H1 (cell line): ENCODE results near the gene ELL. TPM values are rescaled to one million over a fixed set of nuclear protein-coding genes. Genes with fewer than 3 reads are reported as not detected.

ENCODE experiments used
- CTCF ChIA-PET: fragments of 300-600 bp; sonication (Branson Sonifier 250); formaldehyde crosslinking; loops from one replicate; lab custom pipeline; 2021; ENCODE audit not compliant: partially characterized antibody; lab: Charles Lee
- POLR2A ChIA-PET: fragments of 300-600 bp; sonication (Branson Sonifier 250); formaldehyde crosslinking; loops from one replicate; lab custom pipeline; 2021; ENCODE audit warnings: inconsistent platforms; ENCODE audit not compliant: partially characterized antibody; lab: Charles Lee
- DNase-seq, 2 experiments: peaks; one replicate each; pipeline versions ENCODE4 v3.0.0 to v3.0.0-alpha.2; 2010 to 2022; ENCODE audit warnings: low spot score in 2 of 2, low read depth in 1 of 2, mixed read lengths in 1 of 2
- FAIRE-seq: peaks from 2 replicates; lab custom pipeline; 2011; peaks lifted over from hg19 to GRCh38; lab: Jason Lieb, UNC
- H2AFZ ChIP-seq: 2 replicates; pipeline ENCODE4 v1.8.1; 2012; ENCODE audit warnings: low read length, inconsistent platforms
- H2AK5ac ChIP-seq: 2 replicates; pipeline ENCODE4 v1.6.1; 2013; ENCODE audit warnings: low read depth, low read length
- H2BK120ac ChIP-seq: replicated peaks from 2 replicates; pipeline ENCODE3; 2013; ENCODE audit warnings: low read depth, low read length, inconsistent platforms
- H2BK12ac ChIP-seq: 2 replicates; pipeline ENCODE4 v1.6.1; 2013; ENCODE audit warnings: low read depth, low read length
- H2BK15ac ChIP-seq: 2 replicates; pipeline ENCODE4 v1.6.1; 2013; ENCODE audit warnings: low read length
- H2BK20ac ChIP-seq: 2 replicates; pipeline ENCODE4 v1.6.1; 2013; ENCODE audit warnings: low read length
- H2BK5ac ChIP-seq: 2 replicates; pipeline ENCODE4 v1.6.1; 2013; ENCODE audit warnings: low read depth, low read length
- H3K14ac ChIP-seq: 2 replicates; pipeline ENCODE4 v1.6.1; 2013; ENCODE audit warnings: inconsistent platforms; ENCODE audit not compliant: insufficient read length
- H3K18ac ChIP-seq: 2 replicates; pipeline ENCODE4 v1.6.1; 2013; ENCODE audit warnings: low read length; ENCODE audit errors: extremely low read depth
- H3K23ac ChIP-seq: 2 replicates; pipeline ENCODE4 v1.6.1; 2013; ENCODE audit warnings: inconsistent platforms; ENCODE audit not compliant: insufficient read length
- H3K23me2 ChIP-seq: 2 replicates; pipeline ENCODE4 v1.6.1; 2013; ENCODE audit warnings: low read depth, low read length
- H3K27ac ChIP-seq: 2 replicates; pipeline ENCODE4 v1.6.1; 2011; ENCODE audit warnings: low read depth, low read length, inconsistent platforms
- H3K27me3 ChIP-seq, 4 experiments: replicated peaks in 1 of 4; 1 replicate in 1 of 4; 2 replicates in 3 of 4; pipeline versions ENCODE4 v1.6.1 to v1.8.1; 2011 to 2013; ENCODE audit warnings: low read length in 3 of 4, mild to moderate bottlenecking in 3 of 4, inconsistent platforms in 2 of 4, mixed read lengths in 2 of 4, moderate library complexity in 1 of 4; ENCODE audit not compliant: control insufficient read depth in 3 of 4, insufficient read depth in 3 of 4; ENCODE audit errors: extremely low read depth in 1 of 4
- H3K36me3 ChIP-seq, 4 experiments: 2 replicates each; pipeline versions ENCODE4 v1.6.1 to v1.8.1; 2011 to 2013; ENCODE audit warnings: mild to moderate bottlenecking in 4 of 4, low read length in 3 of 4, moderate library complexity in 2 of 4, control low read depth in 1 of 4, inconsistent platforms in 1 of 4; ENCODE audit not compliant: insufficient read depth in 4 of 4, control insufficient read depth in 2 of 4
- H3K4ac ChIP-seq: replicated peaks from 2 replicates; pipeline ENCODE3; 2013; ENCODE audit warnings: low read length, low read depth, mixed read lengths, inconsistent platforms; ENCODE audit not compliant: insufficient read length
- H3K4me1 ChIP-seq, 4 experiments: replicated peaks in 1 of 4; 1 replicate in 1 of 4; 2 replicates in 3 of 4; pipeline versions ENCODE4 v1.6.1 to v1.8.1; 2011 to 2013; ENCODE audit warnings: low read length in 3 of 4, inconsistent platforms in 2 of 4, mixed read lengths in 1 of 4; ENCODE audit not compliant: insufficient read depth in 4 of 4, control insufficient read depth in 3 of 4
- H3K4me2 ChIP-seq, 2 experiments: 2 replicates each; pipeline versions ENCODE4 v1.6.1 to v1.8.1; 2011 to 2013; ENCODE audit warnings: low read depth in 2 of 2, low read length in 2 of 2, control low read depth in 1 of 2, inconsistent platforms in 1 of 2, mild to moderate bottlenecking in 1 of 2; ENCODE audit not compliant: insufficient read depth in 1 of 2
- H3K4me3 ChIP-seq, 4 experiments: fragments of 200-600, 300-600 bp in 1 of 4; sonication (generic), shearing (Covaris generic), sonication (Bioruptor Twin) in 1 of 4; 2 replicates each; pipeline versions ENCODE4 v1.5.1 to v1.8.1; 2011 to 2016; ENCODE audit warnings: low read length in 4 of 4, low read depth in 3 of 4, control low read depth in 2 of 4, inconsistent platforms in 2 of 4, mild to moderate bottlenecking in 2 of 4, mixed read lengths in 1 of 4, moderate library complexity in 1 of 4; ENCODE audit not compliant: insufficient read depth in 2 of 4; ENCODE audit errors: extremely low read depth in 1 of 4
- H3K56ac ChIP-seq: replicated peaks from 2 replicates; pipeline ENCODE3; 2013; ENCODE audit warnings: low read depth, mild to moderate bottlenecking, mixed read lengths, low read length, inconsistent platforms; ENCODE audit not compliant: insufficient read length
- H3K79me1 ChIP-seq: 2 replicates; pipeline ENCODE4 v1.6.1; 2013; ENCODE audit warnings: low read depth, low read length, control low read depth
- H3K79me2 ChIP-seq, 2 experiments: 2 replicates each; pipeline versions ENCODE4 v1.6.1 to v1.8.1; 2012 to 2013; ENCODE audit warnings: low read length in 2 of 2, mild to moderate bottlenecking in 2 of 2, inconsistent platforms in 1 of 2; ENCODE audit not compliant: insufficient read depth in 2 of 2, control insufficient read depth in 1 of 2
- H3K9ac ChIP-seq, 4 experiments: replicated peaks in 1 of 4; 1 replicate in 1 of 4; 2 replicates in 3 of 4; pipeline versions ENCODE4 v1.6.1 to v1.8.1; 2011 to 2013; ENCODE audit warnings: low read depth in 3 of 4, low read length in 3 of 4, control low read depth in 2 of 4, mild to moderate bottlenecking in 2 of 4, moderate library complexity in 2 of 4, inconsistent platforms in 1 of 4; ENCODE audit errors: extremely low read depth in 1 of 4
- H3K9me3 ChIP-seq, 2 experiments: 2 replicates each; pipeline versions ENCODE4 v1.6.1 to v1.8.1; 2012 to 2013; ENCODE audit warnings: mild to moderate bottlenecking in 2 of 2, moderate library complexity in 2 of 2, control low read depth in 1 of 2, inconsistent platforms in 1 of 2, low read depth in 1 of 2, low read length in 1 of 2, mixed read lengths in 1 of 2; ENCODE audit not compliant: insufficient read depth in 2 of 2
- H4K20me1 ChIP-seq, 2 experiments: replicated peaks in 1 of 2; 2 replicates each; pipeline versions ENCODE3 to v1.8.1; 2011 to 2013; ENCODE audit warnings: inconsistent platforms in 2 of 2, low read length in 2 of 2, mild to moderate bottlenecking in 1 of 2; ENCODE audit not compliant: insufficient read depth in 2 of 2, control insufficient read depth in 1 of 2
- H4K5ac ChIP-seq: 2 replicates; pipeline ENCODE4 v1.6.1; 2013; ENCODE audit warnings: low read length, low read depth, mixed read lengths, inconsistent platforms; ENCODE audit not compliant: insufficient read length
- H4K8ac ChIP-seq: 2 replicates; pipeline ENCODE4 v1.8.0; 2013; ENCODE audit warnings: mild to moderate bottlenecking, moderate library complexity, low read length, inconsistent platforms; ENCODE audit not compliant: insufficient read depth; ENCODE audit errors: extremely low read depth
- H4K91ac ChIP-seq: replicated peaks from 2 replicates; pipeline ENCODE3; 2013; ENCODE audit warnings: low read length, mixed read lengths, inconsistent platforms; ENCODE audit not compliant: insufficient read length
- BCL11A ChIP-seq, 2 experiments: IDR thresholded peaks; one replicate each; pipeline ENCODE4 v1.6.1; 2011; ENCODE audit warnings: low read depth in 2 of 2, low read length in 2 of 2, mild to moderate bottlenecking in 2 of 2
- CTBP2 ChIP-seq: IDR thresholded peaks from 2 replicates; pipeline ENCODE4 v1.7.0; 2011; ENCODE audit warnings: borderline replicate concordance, mild to moderate bottlenecking, moderate library complexity, mixed read lengths, low read length; ENCODE audit not compliant: insufficient read depth, insufficient read length
- GABPA ChIP-seq: IDR thresholded peaks from 2 replicates; pipeline ENCODE4 v1.6.1; 2011; ENCODE audit warnings: mild to moderate bottlenecking, low read length, moderate library complexity, borderline replicate concordance; ENCODE audit not compliant: insufficient read depth
- KDM4A ChIP-seq: IDR thresholded peaks from one replicate; pipeline ENCODE4 v1.7.1; 2012; ENCODE audit warnings: low read depth, mild to moderate bottlenecking, moderate library complexity, low read length, inconsistent platforms; ENCODE audit not compliant: severe bottlenecking
- KDM5A ChIP-seq: fragments of 200-600 bp; IDR thresholded peaks from 2 replicates; pipeline ENCODE4 v1.7.1; 2012; ENCODE audit warnings: mild to moderate bottlenecking, low read length, inconsistent platforms, mixed read lengths
- PHF8 ChIP-seq: fragments of 200-600 bp; sonication (generic); conservative IDR thresholded peaks from 2 replicates; pipeline ENCODE4 v1.7.1; 2012; ENCODE audit warnings: low read depth, mild to moderate bottlenecking, inconsistent platforms, low read length, moderate library complexity
- POU5F1 ChIP-seq: IDR thresholded peaks from 2 replicates; pipeline ENCODE4 v1.6.1; 2011; ENCODE audit warnings: low read depth, mild to moderate bottlenecking, low read length, moderate library complexity
- RFX5 ChIP-seq: IDR thresholded peaks from 2 replicates; pipeline ENCODE4 v1.6.1; 2011; ENCODE audit warnings: low read depth, low read length, improper control_type of control experiment, borderline replicate concordance
- SIX5 ChIP-seq: IDR thresholded peaks from 2 replicates; pipeline ENCODE4 v1.6.1; 2011; ENCODE audit warnings: mild to moderate bottlenecking, low read depth, low read length
- SP2 ChIP-seq: IDR thresholded peaks from 2 replicates; pipeline ENCODE4 v1.6.1; 2012; ENCODE audit warnings: mild to moderate bottlenecking, low read length, inconsistent platforms
- TAF1 ChIP-seq: IDR thresholded peaks from 2 replicates; pipeline ENCODE4 v1.6.1; 2011; ENCODE audit warnings: mild to moderate bottlenecking, low read depth, low read length
- TCF12 ChIP-seq: IDR thresholded peaks from 2 replicates; pipeline ENCODE4 v1.6.1; 2011; ENCODE audit warnings: low read depth, mild to moderate bottlenecking, low read length
- WGBS, 2 experiments: shearing (Covaris generic) in 1 of 2; methylation state at CpG; one replicate each; pipeline versions ENCODE4 v1.1.6 to v1.1.7; 2013 to 2015; ENCODE audit warnings: low lambda C conversion rate in 2 of 2, mixed read lengths in 2 of 2, inconsistent platforms in 1 of 2, low coverage in 1 of 2, missing lambda C conversion rate in 1 of 2; ENCODE audit not compliant: insufficient replicate concordance in 2 of 2, insufficient coverage in 1 of 2, insufficient read length in 1 of 2; ENCODE audit errors: extremely low coverage in 1 of 2, missing lambda C conversion rate in 1 of 2; 5-methylcytosine and 5-hydroxymethylcytosine counted together
- polyA plus RNA-seq, 7 experiments: library from polyadenylated mRNA; depleted of rRNA in 3 of 7; stranded (reverse) in 5 of 7; unstranded in 2 of 7; fragments of >200 nt in 5 of 7; fragments of 200-250 nt in 2 of 7; gene quantifications; 1 replicate in 5 of 7; 2 replicates in 1 of 7; 4 replicates in 1 of 7; pipeline versions ENCODE4 v1.2.1 to v1.2.3, GENCODE V29; 2011 to 2013; ENCODE audit warnings: missing spikeins in 2 of 7, mixed read lengths in 2 of 7
- total RNA-seq: library from RNA; stranded (reverse); fragmentation: NEBNext Ultra II Directional; extraction: Animal tissue kit (Norgen Biotek cat#: 25700); gene quantifications from 2 replicates; pipeline ENCODE4 v1.2.1, GENCODE V29; 2021
- TF ChIP-seq, protein P1 (sequence below): IDR thresholded peaks from 2 replicates; pipeline ENCODE4 v1.6.1; 2011; ENCODE audit warnings: low read depth, mild to moderate bottlenecking, low read length; ENCODE audit not compliant: insufficient read depth

ELL gene
- total and polyA plus RNA-seq, 2 of the 8 experiments (the other 6 are each of a cell fraction or from before 2014, with no cell fraction given), result 5.2 to 10.5 TPM

- POLR2A ChIA-PET, result interaction anchor here (0.6 to 2.6 kb wide), 13 partner anchors 10 to 184 kb away, joined by 3 to 23 read pairs (median 5); partner anchors contain the start of genes ELL, FKBP8, REX1BD and UBA52
- peaks cover 0 to 23% of the 10 kb centered on the region in 2 experiments; a peak in 3 of 4 replicates for H3K79me2 ChIP-seq
- TF ChIP-seq RFX5 (no peak), CTBP2 (no peak), SIX5 (no peak), SP2 (no peak), KDM4A (no peak), BCL11A (IDR thresholded peaks at IDR 0.05; ENCODE audit: low read depth in 2 of 2, low read length in 2 of 2) (no peak), TCF12 (no peak), POU5F1 (no peak), TAF1 (no peak), GABPA (no peak), KDM5A (no peak), PHF8 (no peak)
- TF ChIP-seq, protein P1, sequence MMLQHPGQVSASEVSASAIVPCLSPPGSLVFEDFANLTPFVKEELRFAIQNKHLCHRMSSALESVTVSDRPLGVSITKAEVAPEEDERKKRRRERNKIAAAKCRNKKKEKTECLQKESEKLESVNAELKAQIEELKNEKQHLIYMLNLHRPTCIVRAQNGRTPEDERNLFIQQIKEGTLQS, result no peak
Observed at GRCh38 chr19:18558604-18559003, 36.7 kb upstream of the ELL start.

More at GRCh38 chr19:18558604-18559003, 36.7 kb upstream of the ELL start:
- no peak overlapping the region for H2BK15ac ChIP-seq
- no peak overlapping the region for H2BK20ac ChIP-seq
- H3K4ac ChIP-seq, result no peak overlapping the region
- H3K4me3 ChIP-seq, result peak overlapping the region; percentile 59 to 79 (median 70); a peak in 6 of 8 replicates
- no peak overlapping the region for H2AK5ac ChIP-seq
- H3K23ac ChIP-seq, result no peak overlapping the region
- H2BK12ac ChIP-seq, result no peak overlapping the region
- H3K4me2 ChIP-seq, result peak overlapping the region; percentile 78 to 81
- DNase-seq, result no peak
- CTCF ChIA-PET, result interaction anchor here (0.6 to 3.1 kb wide), 13 partner anchors 9 to 116 kb away, joined by 3 to 10 read pairs (median 5); partner anchors contain the start of genes FKBP8 and UBA52
- H3K14ac ChIP-seq, result no peak overlapping the region
- H4K91ac ChIP-seq, result no peak overlapping the region
- WGBS, 2 experiments, result 87% methylated on average over 3 of the region's 3 CpGs; no CpG with 5 or more reads in 1 of the 2 experiments
- no peak overlapping the region for H2BK120ac ChIP-seq
- FAIRE-seq, result no peak
- no peak overlapping the region for H2AFZ ChIP-seq
- H4K5ac ChIP-seq, result no peak overlapping the region
- no peaks in the 10 kb centered on the region; the same call in 1 of the 2 replicates for H3K23me2 ChIP-seq
- no peaks in the 10 kb centered on the region for H3K27me3 ChIP-seq
- peaks cover 4% of the 10 kb centered on the region for H3K79me1 ChIP-seq
- no peaks in the 10 kb centered on the region for H3K9me3 ChIP-seq
- H2BK5ac ChIP-seq, result no peak overlapping the region
- H4K20me1 ChIP-seq, result peaks cover 0 to 9% of the 10 kb centered on the region in 2 experiments
- H3K4me1 ChIP-seq, result no peaks in the 10 kb centered on the region; a peak in 1 of 7 replicates
- peak overlapping the region in 1 of 4 experiments; percentile 50; a peak in 2 of 7 replicates for H3K9ac ChIP-seq
- H4K8ac ChIP-seq, result no peak overlapping the region
- peaks cover 0 to 7% (median 2%) of the 10 kb centered on the region in 4 experiments; a peak in 5 of 8 replicates for H3K36me3 ChIP-seq
- H3K18ac ChIP-seq, result no peak overlapping the region
- H3K27ac ChIP-seq, result no peak overlapping the region
- no peak overlapping the region for H3K56ac ChIP-seq
